Upper lobe of left lung (tissue), 4 donors: ENCODE data around the gene SPRYD7.

Experiments
- CTCF ChIP-seq, 6 experiments: fragments of 450-650 bp in 4 of 6; fragments of 200-600 bp in 2 of 6; sonication (generic) in 2 of 6; IDR thresholded peaks; one replicate each; pipeline ENCODE4 v1.5.1; 2016 to 2019; ENCODE audit warnings: antibody characterized with exemption in 6 of 6
- POLR2A ChIP-seq, 4 donors: fragments of 450-650 bp; IDR thresholded peaks; one replicate each; pipeline ENCODE4 v1.5.1; 2016 to 2017; ENCODE audit warnings: antibody characterized with exemption in 4 of 4, mild to moderate bottlenecking in 2 of 4

GRCh38 chr13:49938314-49938713 lies 2.2 kb upstream of the SPRYD7 start:
- TF ChIP-seq CTCF (IDR thresholded peaks at IDR 0.05) (no peak), POLR2A (IDR thresholded peaks at IDR 0.05) (no peak)
